ENCODE results near the gene DNMT3B.

The DNMT3B gene

DNA sequence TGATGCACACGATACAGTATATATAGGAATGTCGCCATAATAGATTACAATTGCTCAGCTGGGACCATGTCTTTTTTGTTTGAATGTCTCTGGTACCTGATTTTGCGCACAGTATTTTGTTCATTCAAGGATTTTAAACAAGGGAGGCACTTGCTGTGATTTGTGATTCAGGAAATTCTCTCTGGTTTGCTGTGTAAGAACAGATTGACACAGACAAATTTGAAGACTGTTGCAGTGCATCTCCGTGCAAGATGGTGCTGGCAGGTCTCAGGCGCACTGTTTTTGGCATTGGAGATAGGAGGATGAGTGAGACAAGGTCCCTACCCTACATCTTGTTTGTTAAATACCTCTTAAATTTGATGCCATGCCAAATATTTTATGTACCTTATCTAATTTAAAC is 60.0 kb downstream of the DNMT3B start:
- DNase-seq (ENCODE audit: low spot score), result no peak

DNA sequence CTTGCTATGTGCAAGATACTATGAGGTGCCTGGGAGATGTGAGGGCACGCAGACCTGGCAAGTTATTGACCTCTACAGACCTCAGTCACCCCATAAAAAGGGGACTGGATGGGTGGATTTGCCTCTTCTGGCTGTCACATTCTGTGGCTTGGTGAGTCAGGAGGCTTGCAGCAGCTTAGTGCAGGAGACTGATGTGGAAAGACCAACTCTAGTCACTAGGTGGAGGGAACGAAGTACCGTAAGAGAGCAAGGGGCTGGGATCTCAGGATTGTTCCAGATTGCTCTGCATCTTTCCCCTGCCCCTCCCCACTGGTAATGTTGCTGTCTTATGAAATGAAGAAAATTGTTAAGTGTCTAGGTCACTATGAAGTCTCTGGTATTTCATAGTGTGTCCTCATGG is 60.9 kb downstream of the DNMT3B start:
- DNase-seq (ENCODE audit: low spot score), result no peak

DNA sequence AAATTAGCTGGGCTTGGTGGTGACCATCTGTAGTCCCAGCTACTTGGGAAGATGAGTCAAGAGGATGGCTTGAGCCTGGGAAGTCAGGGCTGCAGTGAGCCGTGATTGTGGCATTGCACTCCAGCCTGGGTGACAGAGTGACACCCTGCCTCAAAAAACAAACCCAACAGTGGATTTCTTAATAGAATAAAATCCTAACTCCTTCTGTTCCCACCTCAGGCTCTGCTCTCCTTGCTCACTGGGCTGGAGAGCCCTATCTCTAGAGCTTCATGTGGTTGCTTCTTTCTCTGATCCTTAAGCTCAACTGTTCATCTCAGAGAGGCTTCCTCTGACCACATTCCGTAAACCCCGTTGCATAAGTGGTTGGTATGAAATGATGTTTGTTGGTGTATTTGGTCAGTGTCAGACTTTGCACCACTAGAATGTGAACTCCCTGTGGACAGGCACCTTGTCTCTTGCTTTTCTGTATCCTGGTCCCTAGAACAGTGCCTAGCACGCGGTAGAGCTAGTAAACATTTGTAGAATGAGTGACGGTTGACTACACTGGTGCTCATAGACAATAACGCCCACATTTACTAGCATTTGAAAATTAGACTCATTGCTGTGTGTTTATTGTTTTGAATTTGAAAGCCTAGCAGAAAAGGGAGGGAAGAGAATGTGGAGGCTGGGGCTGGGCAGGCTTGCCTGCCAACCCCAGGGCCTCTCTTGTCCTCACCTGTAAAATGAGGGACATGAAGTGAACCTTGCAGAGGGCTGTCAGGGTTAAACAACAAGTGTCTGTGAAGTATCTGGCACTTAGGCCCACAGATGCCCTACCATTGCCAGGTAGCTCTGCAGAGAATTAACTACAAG is 61.8 kb downstream of the DNMT3B start:
- no peak for DNase-seq (ENCODE audit: low spot score)

DNA sequence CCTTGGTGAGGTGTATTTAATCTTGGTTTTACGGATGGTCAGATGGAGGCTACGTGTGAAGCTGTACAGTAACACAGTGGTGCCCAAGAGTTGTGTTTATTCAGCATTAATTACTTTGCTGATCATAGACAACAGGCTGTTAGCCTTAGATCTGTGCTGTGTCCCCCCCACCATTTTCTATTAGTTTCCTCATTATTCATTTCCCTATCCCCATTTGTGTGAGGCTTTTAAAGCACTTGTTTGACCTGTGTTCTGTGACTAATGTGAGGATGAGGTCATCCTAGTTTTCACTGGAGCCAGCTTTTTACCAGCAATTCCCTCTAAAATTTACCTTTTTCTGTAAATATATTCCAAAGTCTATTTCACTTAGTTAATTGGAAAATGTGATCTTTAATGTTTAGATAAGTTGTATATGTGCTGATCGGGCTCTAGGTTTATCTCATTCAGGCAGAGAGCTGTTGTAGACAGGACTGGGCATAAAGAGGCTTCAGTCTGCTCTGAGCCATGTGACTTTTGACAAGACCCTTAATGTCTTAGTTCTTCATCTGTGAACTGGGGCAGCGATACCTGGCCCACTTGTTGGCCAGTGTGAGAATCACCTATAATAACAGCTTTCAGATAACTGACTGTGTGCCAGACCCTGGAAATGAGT is 66.0 kb downstream of the DNMT3B start:
- DNase-seq (ENCODE audit: low spot score), result no peak

DNA sequence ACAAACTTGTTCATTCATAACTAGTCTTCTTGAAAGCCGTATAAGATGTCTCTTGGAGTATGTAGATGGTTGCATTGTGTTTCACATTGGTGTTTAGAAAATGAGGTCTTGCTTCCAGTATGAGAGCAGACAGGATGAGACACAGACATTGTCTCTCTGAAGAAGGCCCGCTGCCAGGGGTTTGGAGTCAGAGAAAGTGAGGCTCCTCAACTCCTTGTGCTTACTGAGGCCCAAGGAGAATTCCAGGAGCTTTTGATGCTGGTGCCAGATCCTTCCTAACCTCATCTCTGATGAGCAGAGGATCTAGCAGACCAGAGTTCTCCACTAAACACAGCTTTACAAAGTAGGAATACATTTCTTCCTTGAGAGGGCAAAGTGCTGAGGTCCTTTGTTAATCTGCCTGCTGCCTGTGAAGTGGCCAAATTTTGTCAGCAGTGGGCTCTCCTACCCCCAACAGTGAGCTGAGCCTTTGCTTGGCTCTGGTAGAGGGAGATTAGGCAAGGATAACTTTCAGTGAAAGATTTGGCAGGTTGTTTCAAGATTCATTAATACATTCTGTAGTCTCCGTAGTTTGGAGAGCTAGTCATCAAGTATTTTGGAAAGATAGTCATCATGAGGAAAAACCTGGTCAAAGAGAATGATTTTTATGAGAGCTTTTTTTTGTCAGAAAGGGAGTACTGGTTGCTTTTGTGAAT is 67.3 kb downstream of the DNMT3B start:
- DNase-seq (ENCODE audit: low spot score), result no peak

DNA sequence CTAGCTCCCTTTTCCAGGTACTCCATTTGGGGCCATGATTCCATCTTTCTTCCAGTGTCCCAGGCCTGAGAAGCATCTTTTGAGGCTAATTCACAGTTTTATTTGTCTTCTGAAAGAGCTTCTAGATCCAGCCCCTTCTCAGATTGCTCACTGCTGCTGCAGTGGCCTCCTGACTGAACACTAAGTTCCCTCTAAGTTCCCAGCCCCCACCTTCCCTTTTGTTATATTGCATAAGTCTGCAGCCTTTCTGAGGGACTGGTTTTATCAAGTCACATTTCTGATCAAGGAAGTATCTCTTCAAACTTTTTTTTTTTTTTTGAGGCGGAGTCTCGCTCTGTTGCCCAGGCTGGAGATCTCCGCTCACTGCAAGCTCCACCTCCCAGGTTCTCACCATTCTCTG is 68.3 kb downstream of the DNMT3B start:
- no peak for DNase-seq (ENCODE audit: low spot score)

DNA sequence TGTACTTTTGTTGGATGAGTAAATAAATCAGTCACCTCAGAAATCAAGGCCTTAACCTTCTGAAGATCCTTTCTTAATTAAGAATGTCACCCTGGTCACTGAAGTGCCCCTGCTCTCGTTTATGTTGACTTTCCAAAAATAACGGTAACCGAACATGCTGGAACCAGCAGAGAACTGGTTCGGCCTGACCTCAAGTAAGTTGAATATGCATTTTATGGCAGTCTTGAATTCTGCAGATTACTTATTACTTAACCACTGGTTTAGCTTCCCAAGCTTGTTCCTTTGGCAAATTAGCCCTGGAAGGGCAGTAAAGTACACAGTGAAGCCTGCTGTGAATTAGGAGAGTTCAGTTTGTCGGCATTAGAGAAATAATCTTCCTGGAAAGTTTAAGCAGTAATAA is 69.8 kb downstream of the DNMT3B start:
- no peak for DNase-seq (ENCODE audit: low spot score)

DNA sequence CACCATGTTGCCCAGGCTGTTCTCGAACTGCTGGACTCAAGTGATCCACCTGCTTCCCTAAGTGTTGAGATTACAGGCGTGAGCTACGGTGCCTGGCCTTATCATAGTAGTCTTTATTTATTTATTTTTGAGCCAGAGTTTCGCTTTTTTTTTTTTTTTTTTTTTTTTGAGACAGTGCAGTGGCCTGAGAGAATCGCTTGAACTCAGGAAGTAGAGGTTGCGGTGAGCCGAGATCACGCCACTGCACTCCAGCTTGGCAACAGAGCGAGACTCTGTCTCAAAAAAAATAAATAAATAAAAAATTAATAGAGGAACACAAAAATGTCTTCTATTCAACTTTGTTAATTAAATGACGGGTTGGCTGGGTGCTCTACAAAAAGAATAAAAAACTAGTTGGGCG is 70.5 kb downstream of the DNMT3B start:
- DNase-seq (ENCODE audit: low spot score), result no peak

DNA sequence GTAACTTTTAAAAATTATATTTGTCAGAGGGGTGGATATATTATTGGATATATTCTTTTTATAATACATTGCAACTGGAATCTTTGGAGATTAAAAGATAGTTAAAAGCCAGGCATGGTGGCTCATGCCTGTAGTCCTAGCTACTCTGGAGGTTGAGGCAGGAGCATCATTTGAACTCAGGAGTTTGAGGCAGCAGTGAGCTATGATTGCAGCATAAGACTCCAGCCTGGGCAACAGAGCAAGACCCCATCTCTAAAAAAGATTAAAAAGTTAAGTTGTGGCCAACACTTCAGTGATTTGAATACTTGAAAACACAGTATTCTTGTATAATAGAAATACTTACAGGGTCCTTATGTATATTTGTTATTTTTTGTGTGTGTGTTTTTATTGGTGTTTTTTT is 72.8 kb downstream of the DNMT3B start:
- no peak for DNase-seq (ENCODE audit: low spot score)

DNA sequence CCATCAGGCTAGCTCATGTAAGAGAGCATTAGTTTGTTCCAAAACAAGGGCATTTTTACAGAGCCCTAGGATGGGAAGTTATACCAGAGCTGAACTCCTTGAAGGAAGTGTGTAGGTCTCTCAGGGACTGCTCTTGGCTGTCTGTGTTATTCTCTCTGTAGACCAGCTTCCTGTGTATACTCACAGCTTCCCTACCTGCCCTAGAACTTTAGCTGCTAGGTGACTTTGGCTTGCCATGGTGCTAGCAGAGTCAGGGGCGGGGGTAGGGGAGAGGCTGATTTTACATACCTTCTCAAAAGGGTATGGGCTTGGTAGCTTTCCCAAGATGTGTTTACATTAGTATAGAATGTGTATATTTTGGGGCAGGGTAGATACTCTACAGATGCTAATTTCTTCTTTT is 75.0 kb downstream of the DNMT3B start:
- DNase-seq (ENCODE audit: low spot score), result no peak

DNA sequence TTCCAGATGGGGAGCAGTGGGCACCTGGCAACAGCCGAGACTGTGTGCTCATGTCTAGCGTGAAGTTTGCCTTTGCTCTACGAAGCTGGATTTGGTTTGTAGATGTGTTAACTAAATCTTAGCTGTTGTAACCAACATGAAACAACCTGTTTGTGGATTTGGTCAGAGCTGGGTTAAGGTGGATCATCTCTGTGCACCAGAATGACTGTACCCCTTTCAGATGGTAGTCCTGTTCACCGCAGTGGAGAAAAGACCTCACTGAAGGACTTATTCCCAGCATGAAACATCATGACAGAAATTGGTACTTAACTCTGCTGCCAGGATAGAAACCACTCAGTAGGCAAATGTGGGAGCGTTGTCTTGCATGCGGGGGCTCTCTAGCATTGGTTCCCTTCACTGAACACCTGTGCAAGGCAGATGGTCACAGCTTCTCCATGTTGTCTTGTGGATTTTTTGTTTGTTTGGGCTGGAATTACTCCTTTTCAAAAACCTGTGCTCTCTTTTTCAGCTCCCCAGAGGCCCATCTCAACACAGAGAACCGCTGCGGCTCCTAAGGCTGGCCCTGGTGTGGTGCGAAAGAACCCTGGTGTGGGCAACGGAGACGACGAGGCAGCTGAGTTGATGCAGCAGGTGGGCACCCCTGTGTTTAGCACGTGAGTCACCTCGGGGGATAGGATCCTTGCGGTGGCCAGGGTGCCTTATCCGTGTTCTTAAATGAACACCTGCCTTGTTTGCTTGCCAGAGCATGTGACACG is 77.2 kb downstream of the DNMT3B start:
- DNase-seq (ENCODE audit: low spot score), result no peak

DNA sequence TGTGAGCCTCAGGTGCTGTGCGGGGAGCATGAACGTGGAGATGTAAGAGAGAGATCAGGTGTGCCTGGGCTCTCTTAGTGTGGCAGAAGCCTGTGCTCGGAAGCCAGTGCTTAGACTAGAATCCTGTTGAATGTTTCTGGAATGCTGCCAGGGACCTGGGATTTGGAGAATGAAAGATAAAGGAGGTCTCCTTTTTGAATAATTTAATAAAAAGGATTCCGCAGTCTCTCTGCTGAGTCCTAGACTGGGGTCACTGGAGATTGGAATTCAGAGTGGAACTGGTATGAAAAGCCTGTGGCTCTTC is 77.7 kb downstream of the DNMT3B start:
- no peak for DNase-seq (ENCODE audit: low spot score)

DNA sequence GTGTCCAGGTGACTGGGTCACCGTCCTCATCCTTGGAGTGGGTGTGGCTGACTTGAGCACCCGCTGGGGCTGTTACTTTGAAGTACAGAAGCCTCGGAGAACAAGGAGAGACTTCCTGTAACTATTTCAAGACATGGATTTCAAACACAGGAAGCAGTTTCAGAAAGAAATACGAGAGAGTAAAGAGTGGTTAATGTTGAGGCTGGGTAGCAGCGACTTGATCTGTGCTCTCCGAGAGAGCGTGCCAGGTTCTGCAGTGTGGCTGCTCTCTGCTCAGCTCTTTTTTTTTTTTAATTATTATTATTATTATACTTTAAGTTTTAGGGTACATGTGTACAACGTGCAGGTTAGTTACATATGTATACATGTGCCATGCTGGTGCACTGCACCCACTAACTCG is 79.0 kb downstream of the DNMT3B start:
- no peak for DNase-seq (ENCODE audit: low spot score)

DNA sequence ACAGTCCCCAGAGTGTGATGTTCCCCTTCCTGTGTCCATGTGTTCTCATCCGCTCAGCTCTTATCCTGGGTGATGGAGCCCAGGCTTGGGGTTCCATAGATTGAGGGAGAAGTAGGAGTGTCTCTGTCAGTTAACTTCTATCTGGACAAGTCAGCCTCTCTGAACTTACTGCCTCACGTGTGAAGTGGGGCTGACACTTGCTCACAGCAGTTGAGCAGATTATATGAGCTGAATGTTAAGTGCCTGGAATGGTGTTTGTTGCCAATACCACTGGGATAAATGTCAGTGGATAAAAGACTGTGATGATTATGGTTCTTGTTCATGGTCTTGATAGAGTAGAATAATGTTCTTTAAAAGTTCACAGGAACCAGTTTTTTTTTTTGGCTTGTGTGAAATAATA is 79.4 kb downstream of the DNMT3B start:
- DNase-seq (ENCODE audit: low spot score), result no peak

DNA sequence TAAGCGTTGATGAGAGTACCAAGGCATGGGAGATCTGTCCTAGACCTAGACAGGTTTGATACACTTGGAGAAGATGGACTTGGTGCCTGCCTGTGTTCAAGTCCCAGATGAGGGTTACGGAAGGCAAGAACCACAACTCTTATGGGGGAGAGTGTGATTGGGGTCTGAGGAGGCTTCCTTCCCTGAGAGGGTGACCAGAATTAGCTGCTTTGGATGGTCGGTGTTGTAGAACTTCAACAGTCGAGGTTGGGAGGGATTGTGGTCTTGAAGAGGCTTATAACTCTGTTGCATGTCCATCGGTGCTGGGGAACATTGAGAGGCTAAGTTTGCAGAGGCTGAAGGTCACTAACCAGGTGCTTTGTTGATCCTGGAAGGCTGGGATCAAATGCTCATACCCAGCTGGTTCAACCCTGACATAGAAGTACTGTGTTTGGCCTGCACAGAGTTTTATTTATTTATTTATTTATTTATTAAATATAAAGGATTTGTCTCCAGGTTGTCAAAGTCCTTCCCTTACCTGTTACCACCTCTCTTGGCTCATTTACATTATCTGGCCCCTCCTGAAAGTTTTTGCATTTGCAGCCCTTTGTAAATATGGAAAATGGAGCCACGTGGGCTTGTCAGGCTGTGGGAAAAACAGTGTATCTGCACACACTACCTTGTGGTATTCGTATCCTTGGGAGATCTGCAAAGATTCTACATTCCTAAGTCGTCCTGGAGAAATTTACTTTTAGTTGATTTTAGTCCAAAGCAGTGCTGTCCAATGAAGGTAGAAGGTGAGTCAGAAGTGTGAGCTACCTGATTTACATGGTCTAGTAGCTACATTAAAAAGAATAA is 80.7 kb downstream of the DNMT3B start:
- DNase-seq (ENCODE audit: low spot score), result no peak

DNA sequence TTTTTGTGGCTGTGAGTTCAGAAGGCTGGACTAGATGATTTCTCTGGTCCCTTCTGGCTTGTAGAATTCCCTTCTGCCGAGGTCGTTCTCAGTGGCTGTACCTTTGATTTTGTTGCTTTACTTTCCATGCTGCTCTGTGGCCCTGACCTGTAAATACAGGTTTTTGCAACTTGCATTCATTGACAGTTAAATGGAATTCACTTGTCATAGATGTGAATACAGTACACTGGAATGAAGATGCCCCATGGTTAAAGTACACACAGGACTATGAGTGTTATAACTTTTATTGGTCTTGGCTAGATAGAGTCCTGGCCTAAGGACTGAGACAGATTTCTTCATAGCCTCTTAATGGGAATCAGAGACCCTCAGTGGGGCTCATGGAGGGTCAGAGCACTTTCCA is 83.6 kb downstream of the DNMT3B start:
- no peak for DNase-seq (ENCODE audit: low spot score)

DNA sequence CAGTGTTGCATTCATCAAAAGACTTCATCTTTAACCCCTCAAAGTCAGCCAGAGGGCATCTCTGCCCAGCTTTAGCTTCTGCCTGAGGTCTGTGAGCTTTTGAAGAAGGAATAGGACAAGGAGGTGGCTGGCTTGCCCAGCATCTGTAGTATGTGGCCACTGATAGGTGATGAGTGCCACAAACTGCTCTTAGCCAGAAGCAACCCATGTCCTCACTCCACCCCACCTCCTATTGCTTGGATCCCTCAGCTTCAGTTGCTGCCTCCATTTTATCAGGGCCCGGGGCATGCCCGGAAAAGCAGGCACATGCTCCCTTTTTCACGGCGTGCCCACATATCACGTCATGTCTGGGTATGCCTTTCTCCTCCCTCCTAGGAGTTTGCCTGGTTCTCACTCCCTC is 84.7 kb downstream of the DNMT3B start:
- DNase-seq (ENCODE audit: low spot score), result no peak

DNA sequence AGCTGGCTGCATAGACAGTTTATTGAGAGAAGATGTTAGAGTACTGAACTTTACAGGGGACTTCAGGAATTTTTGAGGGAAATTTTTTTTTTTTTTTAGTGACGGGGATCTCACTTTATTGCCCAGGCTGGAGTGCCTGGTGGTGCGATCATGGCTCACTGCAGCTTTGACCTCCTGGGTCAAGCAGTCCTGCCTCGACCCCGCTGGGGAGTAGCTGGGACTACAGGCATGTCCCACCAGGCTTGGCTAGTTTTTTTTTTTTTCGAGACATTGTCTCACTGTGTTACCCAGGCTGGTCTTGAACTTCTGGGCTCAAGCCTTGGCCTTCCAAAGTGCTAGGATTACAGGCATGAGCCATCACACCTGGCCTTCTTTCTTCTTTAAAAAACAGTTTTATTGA is 85.8 kb downstream of the DNMT3B start:
- DNase-seq (ENCODE audit: low spot score), result no peak

DNA sequence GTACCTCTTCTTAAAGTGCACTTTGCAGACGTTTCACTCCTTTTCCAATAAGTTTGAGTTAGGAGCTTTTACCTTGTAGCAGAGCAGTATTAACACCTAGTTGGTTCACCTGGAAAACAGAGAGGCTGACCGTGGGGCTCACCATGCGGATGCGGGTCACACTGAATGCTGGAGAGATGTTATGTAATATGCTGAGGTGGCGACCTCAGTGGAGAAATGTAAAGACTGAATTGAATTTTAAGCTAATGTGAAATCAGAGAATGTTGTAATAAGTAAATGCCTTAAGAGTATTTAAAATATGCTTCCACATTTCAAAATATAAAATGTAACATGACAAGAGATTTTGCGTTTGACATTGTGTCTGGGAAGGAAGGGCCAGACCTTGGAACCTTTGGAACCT is 86.7 kb downstream of the DNMT3B start:
- no peak for DNase-seq (ENCODE audit: low spot score)

DNA sequence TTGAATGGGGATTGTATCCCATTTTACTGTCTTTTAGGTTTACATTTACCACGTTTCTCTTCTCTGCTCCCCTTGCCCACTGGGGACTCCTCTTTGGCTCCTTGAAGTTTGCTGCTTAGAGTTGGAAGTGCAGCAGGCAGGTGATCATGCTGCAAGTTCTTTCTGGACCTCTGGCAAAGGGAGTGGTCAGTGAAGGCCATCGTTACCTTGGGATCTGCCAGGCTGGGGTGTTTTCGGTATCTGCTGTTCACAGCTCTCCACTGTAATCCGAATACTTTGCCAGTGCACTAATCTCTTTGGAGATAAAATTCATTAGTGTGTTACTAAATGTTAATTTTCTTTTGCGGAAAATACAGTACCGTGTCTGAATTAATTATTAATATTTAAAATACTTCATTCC is 87.4 kb downstream of the DNMT3B start:
- no peak for DNase-seq (ENCODE audit: low spot score)

DNA sequence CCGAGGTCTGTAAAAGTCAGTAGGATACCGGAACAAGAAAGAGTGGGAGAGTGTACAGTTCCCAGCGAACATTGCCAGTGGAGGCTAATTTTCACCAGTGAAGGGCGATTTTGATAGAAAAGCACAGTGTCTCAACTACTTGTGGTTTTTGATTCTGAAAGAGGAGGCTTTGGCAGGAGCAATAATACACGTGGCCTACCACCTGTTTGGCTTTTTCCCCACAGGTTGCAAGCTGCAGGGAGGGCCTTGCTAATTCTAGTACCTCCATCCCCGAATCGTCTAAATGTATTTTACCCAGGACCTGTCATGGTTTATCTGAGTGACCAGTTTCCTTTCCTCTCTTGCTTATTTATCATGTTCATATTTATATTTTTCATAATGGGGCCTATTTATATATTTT is 93.2 kb downstream of the DNMT3B start:
- no peak for DNase-seq (ENCODE audit: low spot score)
